SK-N-SH (cell line): Measurements from ENCODE around the gene ALDH16A1. TPM values are rescaled to one million over a fixed set of nuclear protein-coding genes. Genes with fewer than 3 reads are reported as not detected.

ENCODE experiments used
- CTCF ChIA-PET: fragments of 300-600, 350-600 bp; formaldehyde crosslinking; extraction: SDS; loops from one replicate; lab custom pipeline; 2021; lab: Yijun Ruan, JAX
- POLR2A ChIA-PET: fragments of 350-600 bp; sonication (Branson Sonifier 250); formaldehyde crosslinking; extraction: SDS; loops from one replicate; lab custom pipeline; 2020; ENCODE audit warnings: antibody characterized with exemption, inconsistent platforms; lab: Yijun Ruan, JAX
- DNase-seq: peaks from one replicate; pipeline ENCODE4 v3.0.0; 2012
- H2AFZ ChIP-seq: fragments of 200-600 bp; sonication (generic); 2 replicates; pipeline ENCODE4 v1.8.1; 2016; ENCODE audit warnings: antibody characterized with exemption, mild to moderate bottlenecking, low read depth
- H3F3A ChIP-seq: fragments of 200-600 bp; sonication (generic); replicated peaks from 2 replicates; pipeline ENCODE3; 2016; ENCODE audit warnings: antibody characterized with exemption, mild to moderate bottlenecking; ENCODE audit not compliant: insufficient read depth
- H3K27ac ChIP-seq, 2 experiments: fragments of 200-500 bp in 1 of 2; fragments of 200-600 bp in 1 of 2; sonication (Bioruptor generic) in 1 of 2; sonication (generic), shearing (Covaris generic) in 1 of 2; 2 replicates each; pipeline versions ENCODE4 v1.5.1 to v1.6.1; 2014 to 2016; ENCODE audit warnings: low read depth in 2 of 2, inconsistent platforms in 1 of 2, low read length in 1 of 2, mild to moderate bottlenecking in 1 of 2, mixed read lengths in 1 of 2
- H3K27me3 ChIP-seq: fragments of 200-600 bp; sonication (generic), shearing (Covaris generic); 2 replicates; pipeline ENCODE4 v1.6.1; 2016; ENCODE audit warnings: mixed run types; ENCODE audit not compliant: insufficient read depth
- H3K36me3 ChIP-seq, 2 experiments: fragments of 200-500 bp in 1 of 2; fragments of 200-600 bp in 1 of 2; sonication (Bioruptor generic) in 1 of 2; sonication (generic) in 1 of 2; replicated peaks in 1 of 2; 2 replicates each; pipeline versions ENCODE3 to v1.5.1; 2014 to 2016; ENCODE audit warnings: low read length in 1 of 2, mild to moderate bottlenecking in 1 of 2; ENCODE audit not compliant: insufficient read depth in 2 of 2, control insufficient read depth in 1 of 2
- H3K4me1 ChIP-seq, 2 experiments: fragments of 200-500 bp in 1 of 2; fragments of 200-600 bp in 1 of 2; sonication (Bioruptor generic) in 1 of 2; sonication (generic), shearing (Covaris generic) in 1 of 2; 2 replicates each; pipeline versions ENCODE4 v1.5.1 to v1.6.1; 2014 to 2016; ENCODE audit warnings: low read depth in 1 of 2, low read length in 1 of 2, mixed run types in 1 of 2; ENCODE audit not compliant: insufficient read depth in 2 of 2, control insufficient read depth in 1 of 2
- H3K4me2 ChIP-seq: fragments of 200-600 bp; sonication (generic), shearing (Covaris generic); 2 replicates; pipeline ENCODE4 v1.6.1; 2017; ENCODE audit warnings: mixed run types
- H3K4me3 ChIP-seq, 2 experiments: fragments of 200-500 bp in 1 of 2; fragments of 200-600 bp in 1 of 2; sonication (Bioruptor generic) in 1 of 2; sonication (generic), shearing (Covaris generic) in 1 of 2; 2 replicates each; pipeline versions ENCODE4 v1.5.1 to v1.8.1; 2014 to 2016; ENCODE audit warnings: low read depth in 2 of 2, inconsistent platforms in 1 of 2, low read length in 1 of 2, mild to moderate bottlenecking in 1 of 2, mixed read lengths in 1 of 2, moderate library complexity in 1 of 2
- H3K79me2 ChIP-seq: fragments of 200-600 bp; sonication (generic); 2 replicates; pipeline ENCODE4 v1.8.1; 2017; ENCODE audit warnings: mild to moderate bottlenecking; ENCODE audit not compliant: insufficient read depth
- H3K9ac ChIP-seq: fragments of 200-600 bp; sonication (generic); 2 replicates; pipeline ENCODE4 v1.6.1; 2017; ENCODE audit warnings: mixed run types
- H3K9me2 ChIP-seq: fragments of 200-600 bp; sonication (generic); 2 replicates; pipeline ENCODE4 v1.6.1; 2017; ENCODE audit warnings: mixed run types
- H3K9me3 ChIP-seq: fragments of 200-600 bp; sonication (generic); 2 replicates; pipeline ENCODE4 v1.6.1; 2017; ENCODE audit warnings: mixed run types, mild to moderate bottlenecking, moderate library complexity
- H4K20me1 ChIP-seq: fragments of 200-600 bp; sonication (generic); 2 replicates; pipeline ENCODE4 v1.6.1; 2017; ENCODE audit warnings: mild to moderate bottlenecking, mixed run types; ENCODE audit not compliant: insufficient read depth
- CHD2 ChIP-seq: fragments of 150-350 bp; IDR thresholded peaks from 2 replicates; pipeline ENCODE4 v1.6.1; 2018; ENCODE audit warnings: low read length; ENCODE audit not compliant: partially characterized antibody
- CTCF ChIP-seq: fragments of 200-600 bp; sonication (generic); IDR thresholded peaks from 2 replicates; pipeline ENCODE4 v1.6.1; 2017; ENCODE audit warnings: antibody characterized with exemption, mild to moderate bottlenecking, moderate library complexity
- ELF1 ChIP-seq: IDR thresholded peaks from 2 replicates; pipeline ENCODE4 v1.4.0; 2012
- EP300 ChIP-seq, 2 experiments: IDR thresholded peaks; 2 replicates each; pipeline versions ENCODE4 v1.4.0 to v1.6.1; 2012; ENCODE audit warnings: borderline replicate concordance in 1 of 2, low read depth in 1 of 2, low read length in 1 of 2
- EZH2phosphoT487 ChIP-seq: fragments of 200-600 bp; sonication (generic); IDR thresholded peaks from 2 replicates; pipeline ENCODE4 v1.6.1; 2017; ENCODE audit warnings: low read depth, mixed run types, mild to moderate bottlenecking, antibody characterized with exemption, moderate library complexity, borderline replicate concordance
- FOXJ3 ChIP-seq: sonication (generic); formaldehyde crosslinking; IDR thresholded peaks from 2 replicates; pipeline ENCODE4 v1.5.1; 2020; ENCODE audit warnings: mild to moderate bottlenecking, missing genetic modification reagents
- FOXM1 ChIP-seq: IDR thresholded peaks from 2 replicates; pipeline ENCODE4 v1.4.0; 2012; ENCODE audit warnings: low read depth, mild to moderate bottlenecking
- GABPA ChIP-seq: IDR thresholded peaks from 2 replicates; pipeline ENCODE4 v1.4.0; 2012; ENCODE audit warnings: low read depth, mild to moderate bottlenecking
- JUND ChIP-seq: IDR thresholded peaks from 2 replicates; pipeline ENCODE4 v1.4.0; 2012
- MXI1 ChIP-seq: IDR thresholded peaks from 2 replicates; pipeline ENCODE4 v1.6.1; 2012; ENCODE audit warnings: mild to moderate bottlenecking, low read depth, low read length, improper control_type of control experiment
- NRF1 ChIP-seq: IDR thresholded peaks from 2 replicates; pipeline ENCODE4 v1.6.1; 2012; ENCODE audit warnings: low read depth, mild to moderate bottlenecking, low read length
- POLR2AphosphoS5 ChIP-seq: IDR thresholded peaks from 2 replicates; pipeline ENCODE4 v1.6.1; 2012; ENCODE audit warnings: low read depth, low read length
- RCOR1 ChIP-seq: fragments of 150-350 bp; IDR thresholded peaks from 2 replicates; pipeline ENCODE4 v1.6.1; 2017; ENCODE audit warnings: antibody characterized with exemption, low read length
- REST ChIP-seq: IDR thresholded peaks from 2 replicates; pipeline ENCODE4 v1.6.1; 2012; ENCODE audit warnings: mild to moderate bottlenecking, low read depth, low read length, moderate library complexity
- RXRA ChIP-seq: IDR thresholded peaks from 2 replicates; pipeline ENCODE4 v1.4.0; 2012; ENCODE audit warnings: low read depth, mild to moderate bottlenecking, borderline replicate concordance
- SIN3A ChIP-seq: IDR thresholded peaks from 2 replicates; pipeline ENCODE4 v1.6.1; 2012; ENCODE audit warnings: low read depth, mild to moderate bottlenecking, low read length, moderate library complexity, borderline replicate concordance
- TAF1 ChIP-seq: IDR thresholded peaks from 2 replicates; pipeline ENCODE4 v1.6.1; 2012; ENCODE audit warnings: low read depth, mild to moderate bottlenecking, low read length, moderate library complexity, borderline replicate concordance
- TCF12 ChIP-seq: IDR thresholded peaks from 2 replicates; pipeline ENCODE4 v1.4.0; 2012
- TEAD4 ChIP-seq: IDR thresholded peaks from 2 replicates; pipeline ENCODE4 v1.4.0; 2012; ENCODE audit warnings: mild to moderate bottlenecking, borderline replicate concordance; ENCODE audit not compliant: insufficient read depth
- USF1 ChIP-seq: IDR thresholded peaks from 2 replicates; pipeline ENCODE4 v1.4.0; 2012; ENCODE audit warnings: low read depth, borderline replicate concordance
- WGBS: methylation state at CpG from one replicate; pipeline ENCODE4 v1.1.6; 2017; ENCODE audit warnings: low lambda C conversion rate; 5-methylcytosine and 5-hydroxymethylcytosine counted together
- polyA plus RNA-seq, 3 experiments: library from polyadenylated mRNA; depleted of rRNA; stranded (reverse); fragments of >200 nt; gene quantifications; 2 replicates each; pipeline ENCODE4 v1.2.3, GENCODE V29; 2012

ALDH16A1 gene
- polyA plus RNA-seq, 1 of the 3 experiments (the other 2 are of a cell fraction): 15.7 TPM

- CTCF ChIA-PET: interaction anchor here (0.8 to 17.5 kb wide), 4 partner anchors 15 to 272 kb away, joined by 3 to 108 read pairs (median 7); no protein-coding TSS in a partner anchor
- Histone ChIP-seq H3K4me2 (no peak overlapping the region), H3K9me2 (no peaks in the 10 kb centered on the region), H3K4me3 (no peak overlapping the region)
- TF ChIP-seq FOXM1 (no peak), GABPA (no peak), POLR2AphosphoS5 (no peak), FOXJ3 (CRISPR knock-in tag) (no peak), TCF12 (no peak), JUND (no peak), CTCF (no peak), RCOR1 (no peak), MXI1 (no peak), NRF1 (no peak), RXRA (no peak), TEAD4 (no peak), CHD2 (no peak), EZH2phosphoT487 (no peak), TAF1 (no peak), REST (no peak), ELF1 (no peak), SIN3A (no peak), EP300 (IDR thresholded peaks at IDR 0.05; ENCODE audit: borderline replicate concordance in 1 of 2, low read depth in 1 of 2, low read length in 1 of 2) (no peak), USF1 (no peak)
- TF ChIP-seq, all 33 proteins: peak for 0
- peaks cover 0 to 8% of the 10 kb centered on the region in 2 experiments; a peak in 2 of 4 replicates for H3K4me1 ChIP-seq
- H3K27ac ChIP-seq: no peak overlapping the region
- H3K79me2 ChIP-seq: no peaks in the 10 kb centered on the region
- no peaks in the 10 kb centered on the region for H4K20me1 ChIP-seq
- DNase-seq: no peak
- WGBS: 31% methylated on average over 5 of the region's 5 CpGs
- H2AFZ ChIP-seq: no peak overlapping the region
- POLR2A ChIA-PET: no interaction called here
- no peak overlapping the region for H3K9ac ChIP-seq
- no peaks in the 10 kb centered on the region for H3K9me3 ChIP-seq
- peaks cover 72% of the 10 kb centered on the region for H3K27me3 ChIP-seq
- H3K36me3 ChIP-seq: no peaks in the 10 kb centered on the region
- H3F3A ChIP-seq: peaks cover 7% of the 10 kb centered on the region
Measured at GRCh38 chr19:49418511-49418910, 34.5 kb upstream of the ALDH16A1 start.
